Measurements from ENCODE around the gene TAF4. TPM values are rescaled to one million over a fixed set of nuclear protein-coding genes. Genes with fewer than 3 reads are reported as not detected.

Gene TAF4
- total and polyA plus RNA-seq, 2 of the 13 experiments (the other 11 are each of a cell fraction or from before 2014, with no cell fraction given) = 5.9 to 12.0 TPM

DNA sequence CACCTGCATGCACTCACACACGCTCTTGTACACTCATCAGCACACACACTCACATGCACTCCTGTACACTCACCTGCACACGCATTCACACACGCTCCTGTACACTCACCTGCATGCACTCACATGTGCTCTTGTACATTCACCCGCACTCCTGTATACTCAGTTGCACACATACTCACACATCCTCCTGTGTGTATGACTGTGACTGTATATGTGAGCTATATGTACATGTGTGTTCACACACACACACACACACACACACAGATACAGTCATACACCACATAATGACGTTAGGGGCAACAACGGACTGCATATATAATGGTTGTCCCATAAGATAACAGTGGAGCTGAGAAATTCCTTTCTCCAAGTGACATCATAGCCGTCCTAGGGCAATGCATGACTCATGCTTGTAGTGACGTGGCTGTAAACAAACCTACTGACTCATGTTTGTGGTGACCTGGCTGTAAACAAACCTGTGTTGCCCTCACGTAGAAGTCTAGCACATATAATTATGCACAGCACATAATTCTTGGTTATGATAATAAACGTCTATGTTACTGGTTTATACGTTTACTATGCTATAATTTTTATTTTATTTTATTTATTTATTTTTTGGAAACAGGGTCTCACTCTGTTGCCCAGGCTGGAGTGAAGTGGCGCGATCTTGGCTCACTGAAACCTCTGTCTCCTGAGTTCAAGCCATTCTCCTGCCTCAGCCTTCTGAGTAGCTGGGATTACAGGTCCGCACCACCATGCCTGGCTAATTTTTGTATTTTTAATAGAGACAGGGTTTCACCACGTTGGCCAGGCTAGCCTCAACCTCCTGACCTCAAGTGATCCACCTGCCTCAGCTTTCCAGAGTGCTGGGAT is 22.8 kb upstream of the TAF4 start (continued):
- TF ChIP-seq, protein P1, sequence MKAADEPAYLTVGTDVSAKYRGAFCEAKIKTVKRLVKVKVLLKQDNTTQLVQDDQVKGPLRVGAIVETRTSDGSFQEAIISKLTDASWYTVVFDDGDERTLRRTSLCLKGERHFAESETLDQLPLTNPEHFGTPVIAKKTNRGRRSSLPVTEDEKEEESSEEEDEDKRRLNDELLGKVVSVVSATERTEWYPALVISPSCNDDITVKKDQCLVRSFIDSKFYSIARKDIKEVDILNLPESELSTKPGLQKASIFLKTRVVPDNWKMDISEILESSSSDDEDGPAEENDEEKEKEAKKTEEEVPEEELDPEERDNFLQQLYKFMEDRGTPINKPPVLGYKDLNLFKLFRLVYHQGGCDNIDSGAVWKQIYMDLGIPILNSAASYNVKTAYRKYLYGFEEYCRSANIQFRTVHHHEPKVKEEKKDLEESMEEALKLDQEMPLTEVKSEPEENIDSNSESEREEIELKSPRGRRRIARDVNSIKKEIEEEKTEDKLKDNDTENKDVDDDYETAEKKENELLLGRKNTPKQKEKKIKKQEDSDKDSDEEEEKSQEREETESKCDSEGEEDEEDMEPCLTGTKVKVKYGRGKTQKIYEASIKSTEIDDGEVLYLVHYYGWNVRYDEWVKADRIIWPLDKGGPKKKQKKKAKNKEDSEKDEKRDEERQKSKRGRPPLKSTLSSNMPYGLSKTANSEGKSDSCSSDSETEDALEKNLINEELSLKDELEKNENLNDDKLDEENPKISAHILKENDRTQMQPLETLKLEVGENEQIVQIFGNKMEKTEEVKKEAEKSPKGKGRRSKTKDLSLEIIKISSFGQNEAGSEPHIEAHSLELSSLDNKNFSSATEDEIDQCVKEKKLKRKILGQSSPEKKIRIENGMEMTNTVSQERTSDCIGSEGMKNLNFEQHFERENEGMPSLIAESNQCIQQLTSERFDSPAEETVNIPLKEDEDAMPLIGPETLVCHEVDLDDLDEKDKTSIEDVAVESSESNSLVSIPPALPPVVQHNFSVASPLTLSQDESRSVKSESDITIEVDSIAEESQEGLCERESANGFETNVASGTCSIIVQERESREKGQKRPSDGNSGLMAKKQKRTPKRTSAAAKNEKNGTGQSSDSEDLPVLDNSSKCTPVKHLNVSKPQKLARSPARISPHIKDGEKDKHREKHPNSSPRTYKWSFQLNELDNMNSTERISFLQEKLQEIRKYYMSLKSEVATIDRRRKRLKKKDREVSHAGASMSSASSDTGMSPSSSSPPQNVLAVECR (CRISPR knock-in tag; IDR thresholded peaks at IDR 0.05; ENCODE audit: borderline replicate concordance) = no peak; the same call in 1 of the 2 replicates
- TF ChIP-seq ZNF775 (CRISPR knock-in tag; IDR thresholded peaks at IDR 0.05; ENCODE audit: borderline replicate concordance) (no peak), ZNF251 (CRISPR knock-in tag; IDR thresholded peaks at IDR 0.05) (no peak), FOXO1 (CRISPR knock-in tag; IDR thresholded peaks at IDR 0.05) (peak; percentile 55; the same call in 1 of the 2 replicates), SIN3A (IDR thresholded peaks at IDR 0.05; ENCODE audit: borderline replicate concordance, low read depth, low read length) (no peak), ZIK1 (CRISPR knock-in tag; IDR thresholded peaks at IDR 0.05; ENCODE audit: borderline replicate concordance, low read depth) (no peak), TOPORS (CRISPR knock-in tag; IDR thresholded peaks at IDR 0.05) (no peak), ZNF747 (CRISPR knock-in tag; IDR thresholded peaks at IDR 0.05; ENCODE audit: borderline replicate concordance) (no peak), NR2C2 (CRISPR knock-in tag; IDR thresholded peaks at IDR 0.05; ENCODE audit: borderline replicate concordance) (no peak), TBX3 (IDR thresholded peaks at IDR 0.05; ENCODE audit: borderline replicate concordance) (peak; percentile 43; the same call in 1 of the 2 replicates), HDAC6 (IDR thresholded peaks at IDR 0.05; ENCODE audit: low read depth, low read length) (no peak), ZFP36 (IDR thresholded peaks at IDR 0.05; ENCODE audit: borderline replicate concordance, low read depth, low read length, partially characterized antibody) (no peak), ZNF562 (CRISPR knock-in tag; IDR thresholded peaks at IDR 0.05; ENCODE audit: borderline replicate concordance) (no peak; the same call in 1 of the 2 replicates), MTF1 (CRISPR knock-in tag; IDR thresholded peaks at IDR 0.05) (no peak), NFYB (CRISPR knock-in tag; IDR thresholded peaks at IDR 0.05) (no peak), CREM (IDR thresholded peaks at IDR 0.05) (peak; percentile 87), CREM (CRISPR knock-in tag; IDR thresholded peaks at IDR 0.05) (no peak), NCOR1 (IDR thresholded peaks at IDR 0.05; ENCODE audit: borderline replicate concordance, low read length) (no peak), ZNF572 (CRISPR knock-in tag; IDR thresholded peaks at IDR 0.05) (no peak)
- TF ChIP-seq, protein P2, sequence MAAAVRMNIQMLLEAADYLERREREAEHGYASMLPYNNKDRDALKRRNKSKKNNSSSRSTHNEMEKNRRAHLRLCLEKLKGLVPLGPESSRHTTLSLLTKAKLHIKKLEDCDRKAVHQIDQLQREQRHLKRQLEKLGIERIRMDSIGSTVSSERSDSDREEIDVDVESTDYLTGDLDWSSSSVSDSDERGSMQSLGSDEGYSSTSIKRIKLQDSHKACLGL (CRISPR knock-in tag; IDR thresholded peaks at IDR 0.05) = no peak
- TF ChIP-seq, protein P3, sequence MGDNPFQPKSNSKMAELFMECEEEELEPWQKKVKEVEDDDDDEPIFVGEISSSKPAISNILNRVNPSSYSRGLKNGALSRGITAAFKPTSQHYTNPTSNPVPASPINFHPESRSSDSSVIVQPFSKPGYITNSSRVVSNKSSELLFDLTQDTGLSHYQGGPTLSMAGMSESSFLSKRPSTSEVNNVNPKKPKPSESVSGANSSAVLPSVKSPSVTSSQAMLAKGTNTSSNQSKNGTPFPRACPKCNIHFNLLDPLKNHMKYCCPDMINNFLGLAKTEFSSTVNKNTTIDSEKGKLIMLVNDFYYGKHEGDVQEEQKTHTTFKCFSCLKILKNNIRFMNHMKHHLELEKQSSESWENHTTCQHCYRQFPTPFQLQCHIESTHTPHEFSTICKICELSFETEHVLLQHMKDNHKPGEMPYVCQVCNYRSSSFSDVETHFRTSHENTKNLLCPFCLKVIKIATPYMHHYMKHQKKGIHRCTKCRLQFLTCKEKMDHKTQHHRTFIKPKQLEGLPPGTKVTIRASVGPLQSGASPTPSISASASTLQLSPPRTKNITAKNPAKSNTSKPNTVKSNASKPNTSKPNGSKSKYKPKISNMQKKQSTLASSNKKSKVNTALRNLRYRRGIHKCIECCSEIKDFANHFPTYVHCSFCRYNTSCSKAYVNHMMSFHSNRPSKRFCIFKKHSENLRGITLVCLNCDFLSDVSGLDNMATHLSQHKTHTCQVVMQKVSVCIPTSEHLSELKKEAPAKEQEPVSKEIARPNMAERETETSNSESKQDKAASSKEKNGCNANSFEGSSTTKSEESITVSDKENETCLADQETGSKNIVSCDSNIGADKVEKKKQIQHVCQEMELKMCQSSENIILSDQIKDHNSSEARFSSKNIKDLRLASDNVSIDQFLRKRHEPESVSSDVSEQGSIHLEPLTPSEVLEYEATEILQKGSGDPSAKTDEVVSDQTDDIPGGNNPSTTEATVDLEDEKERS (CRISPR knock-in tag; IDR thresholded peaks at IDR 0.05) = no peak

Data from HepG2 (cell line).